PC-9 (cell line): Measurements from ENCODE around the gene GDE1. TPM values are rescaled to one million over a fixed set of nuclear protein-coding genes. Genes with fewer than 3 reads are reported as not detected.

Experiments used
- BruUV-seq: library from RNA; stranded (reverse); fragments of 400-500 nt; replicated peaks from 2 replicates; lab custom pipeline; 2021; lab: Mats Ljungman, UMichigan
- CTCF ChIA-PET: fragments of 300-600 bp; sonication (Branson Sonifier 250); formaldehyde crosslinking; loops from one replicate; lab custom pipeline; 2022; ENCODE audit warnings: antibody characterized with exemption; lab: Charles Lee
- POLR2A ChIA-PET: fragments of 300-600 bp; sonication (Branson Sonifier 250); formaldehyde crosslinking; loops from one replicate; lab custom pipeline; 2022; ENCODE audit warnings: antibody characterized with exemption; ENCODE audit not compliant: unreplicated experiment; lab: Charles Lee
- DNase-seq, 2 experiments: peaks; one replicate each; pipeline versions ENCODE4 v3.0.0 to v3.0.0-alpha.2; 2015 to 2022; ENCODE audit warnings: mixed read lengths in 1 of 2
- H2AFZ ChIP-seq: fragments of 200-600 bp; sonication (generic); 2 replicates; pipeline ENCODE4 v1.8.1; 2017; ENCODE audit warnings: antibody characterized with exemption
- H3F3A ChIP-seq: fragments of 200-600 bp; sonication (generic); 2 replicates; pipeline ENCODE4 v1.8.1; 2017; ENCODE audit warnings: antibody characterized with exemption, mild to moderate bottlenecking, low read depth; ENCODE audit not compliant: insufficient read depth
- H3K27ac ChIP-seq: fragments of 200-600 bp; sonication (generic); 2 replicates; pipeline ENCODE4 v1.6.1; 2016; ENCODE audit warnings: mixed run types
- H3K27me3 ChIP-seq: fragments of 200-600 bp; sonication (generic); 2 replicates; pipeline ENCODE4 v1.6.1; 2016; ENCODE audit warnings: low read depth, mixed run types; ENCODE audit not compliant: insufficient read depth
- H3K36me3 ChIP-seq: fragments of 200-600 bp; sonication (generic); 2 replicates; pipeline ENCODE4 v1.6.1; 2016; ENCODE audit warnings: low read depth, mixed run types
- H3K4me1 ChIP-seq: fragments of 200-600 bp; sonication (generic); replicated peaks from 2 replicates; pipeline ENCODE4 v1.6.1; 2016; ENCODE audit warnings: mixed run types; ENCODE audit not compliant: insufficient read depth
- H3K4me2 ChIP-seq: fragments of 200-600 bp; sonication (generic); 2 replicates; pipeline ENCODE4 v1.6.1; 2017; ENCODE audit warnings: mixed run types
- H3K4me3 ChIP-seq: fragments of 200-600 bp; sonication (generic); 2 replicates; pipeline ENCODE4 v1.6.1; 2016; ENCODE audit warnings: mixed run types
- H3K79me2 ChIP-seq: fragments of 200-600 bp; sonication (generic); 2 replicates; pipeline ENCODE4 v1.6.1; 2017; ENCODE audit warnings: low read depth, mixed run types
- H3K9me2 ChIP-seq: fragments of 200-600 bp; sonication (generic); 2 replicates; pipeline ENCODE4 v1.8.1; 2017; ENCODE audit warnings: mild to moderate bottlenecking; ENCODE audit not compliant: insufficient read depth
- H3K9me3 ChIP-seq: fragments of 200-600 bp; sonication (generic); 2 replicates; pipeline ENCODE4 v1.8.1; 2016; ENCODE audit warnings: low read depth; ENCODE audit not compliant: insufficient read depth
- H4K20me1 ChIP-seq: fragments of 200-600 bp; sonication (generic); 2 replicates; pipeline ENCODE4 v1.8.1; 2017; ENCODE audit not compliant: insufficient read depth
- CTCF ChIP-seq: fragments of 200-600 bp; sonication (generic); conservative IDR thresholded peaks from 2 replicates; pipeline ENCODE4 v1.6.1; 2017; ENCODE audit warnings: mixed run types, antibody characterized with exemption, mild to moderate bottlenecking, moderate library complexity
- EZH2 ChIP-seq: fragments of 200-600 bp; sonication (generic); IDR thresholded peaks from 2 replicates; pipeline ENCODE4 v1.8.0; 2017; ENCODE audit warnings: antibody characterized with exemption, low read depth
- intact Hi-C: fragments of 100-400 bp; cut with micrococcal nuclease; formaldehyde crosslinking; loops from one replicate; pipeline ENCODE4 v1.10.0; 2022; ENCODE audit not compliant: unreplicated experiment
- total RNA-seq: library from RNA; stranded (reverse); gene quantifications from 2 replicates; pipeline ENCODE4 v1.2.3, GENCODE V29; 2021

The GDE1 gene
- total RNA-seq, 1 experiment from 2014 or later: 154 TPM

DNA sequence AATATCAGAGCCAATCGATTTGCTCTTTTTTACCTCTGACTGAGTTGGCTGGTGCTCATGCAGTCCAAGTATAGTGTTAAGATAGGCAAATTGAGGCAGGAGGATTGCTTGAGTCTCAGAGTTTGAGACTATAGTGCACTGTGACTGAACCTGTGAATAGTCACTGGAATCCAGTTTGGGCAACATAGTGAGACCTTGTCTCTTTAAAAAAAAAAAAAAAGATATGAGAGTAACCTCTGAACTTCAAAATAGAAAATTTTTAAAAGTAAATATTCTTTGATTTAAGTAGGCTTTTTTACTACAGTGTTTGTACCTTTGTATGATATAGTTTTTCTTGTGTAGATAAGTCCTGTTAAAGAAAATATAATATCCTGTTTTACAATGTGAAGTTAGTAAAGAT is 5.3 kb upstream of the GDE1 start:
- peaks cover 13% of the 10 kb centered on the region; the same call in 1 of the 2 replicates for H3K36me3 ChIP-seq
- H2AFZ ChIP-seq: no peak overlapping the region
- no peaks in the 10 kb centered on the region for H3K9me2 ChIP-seq
- no peaks in the 10 kb centered on the region for H3K9me3 ChIP-seq
- ChIA-PET POLR2A (no interaction called here), CTCF (interaction anchor here (0.7 kb wide), 2 partner anchors 440 to 543 kb away, joined by 3 to 5 read pairs; partner anchors contain the start of gene TMC7)
- H3K4me1 ChIP-seq: peaks cover 26% of the 10 kb centered on the region
- intact Hi-C loops: loop anchor here (10.0 kb wide), 1 partner anchor 542 kb away; the partner anchor contains the start of gene TMC7
- H3K79me2 ChIP-seq: peaks cover 31% of the 10 kb centered on the region
- H4K20me1 ChIP-seq: no peaks in the 10 kb centered on the region
- H3K27ac ChIP-seq: no peak overlapping the region
- no peaks in the 10 kb centered on the region for H3K27me3 ChIP-seq
- no TSS peak for BruUV-seq
- TF ChIP-seq EZH2 (no peak), CTCF (no peak)
- no peak for DNase-seq
- no peak overlapping the region for H3K4me2 ChIP-seq
- no peak overlapping the region for H3K4me3 ChIP-seq
- peaks cover 8% of the 10 kb centered on the region for H3F3A ChIP-seq

DNA sequence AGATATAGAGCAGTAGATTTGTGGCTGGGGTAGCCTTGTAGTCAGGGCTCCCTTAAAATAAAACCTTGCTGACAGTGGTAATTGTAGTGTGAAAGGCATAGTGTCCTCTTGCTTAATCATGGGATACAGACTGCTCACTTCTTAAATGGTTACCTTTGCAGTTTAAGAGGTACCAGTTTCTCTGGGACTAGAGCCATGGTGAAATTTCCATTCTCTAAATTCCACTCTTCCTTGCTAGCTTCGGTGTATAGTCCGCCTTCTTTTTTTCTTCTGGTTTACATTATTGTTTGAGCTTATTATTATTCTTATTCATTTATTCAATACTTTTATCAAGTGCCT is 3.5 kb upstream of the GDE1 start:
- H2AFZ ChIP-seq: no peak overlapping the region
- DNase-seq: no peak
- intact Hi-C loops: loop anchor here (10.0 kb wide), 1 partner anchor 541 kb away; the partner anchor contains the start of gene TMC7
- no peaks in the 10 kb centered on the region for H3K9me3 ChIP-seq
- H3K4me1 ChIP-seq: peaks cover 32% of the 10 kb centered on the region
- 0 out of 2 replicates have a peak, but pooled peaks cover 11% of the 10 kb centered on the region for H3K36me3 ChIP-seq
- no peaks in the 10 kb centered on the region for H4K20me1 ChIP-seq
- H3K4me3 ChIP-seq: no peak overlapping the region
- H3F3A ChIP-seq: peaks cover 12% of the 10 kb centered on the region
- BruUV-seq: no TSS peak
- H3K27ac ChIP-seq: no peak overlapping the region
- H3K4me2 ChIP-seq: peak overlapping the region; percentile 92; the same call in 1 of the 2 replicates
- no peak for TF ChIP-seq CTCF
- TF ChIP-seq EZH2: no peak
- H3K79me2 ChIP-seq: peaks cover 43% of the 10 kb centered on the region
- ChIA-PET POLR2A (no interaction called here), CTCF (no interaction called here)
- H3K9me2 ChIP-seq: no peaks in the 10 kb centered on the region
- no peaks in the 10 kb centered on the region for H3K27me3 ChIP-seq

DNA sequence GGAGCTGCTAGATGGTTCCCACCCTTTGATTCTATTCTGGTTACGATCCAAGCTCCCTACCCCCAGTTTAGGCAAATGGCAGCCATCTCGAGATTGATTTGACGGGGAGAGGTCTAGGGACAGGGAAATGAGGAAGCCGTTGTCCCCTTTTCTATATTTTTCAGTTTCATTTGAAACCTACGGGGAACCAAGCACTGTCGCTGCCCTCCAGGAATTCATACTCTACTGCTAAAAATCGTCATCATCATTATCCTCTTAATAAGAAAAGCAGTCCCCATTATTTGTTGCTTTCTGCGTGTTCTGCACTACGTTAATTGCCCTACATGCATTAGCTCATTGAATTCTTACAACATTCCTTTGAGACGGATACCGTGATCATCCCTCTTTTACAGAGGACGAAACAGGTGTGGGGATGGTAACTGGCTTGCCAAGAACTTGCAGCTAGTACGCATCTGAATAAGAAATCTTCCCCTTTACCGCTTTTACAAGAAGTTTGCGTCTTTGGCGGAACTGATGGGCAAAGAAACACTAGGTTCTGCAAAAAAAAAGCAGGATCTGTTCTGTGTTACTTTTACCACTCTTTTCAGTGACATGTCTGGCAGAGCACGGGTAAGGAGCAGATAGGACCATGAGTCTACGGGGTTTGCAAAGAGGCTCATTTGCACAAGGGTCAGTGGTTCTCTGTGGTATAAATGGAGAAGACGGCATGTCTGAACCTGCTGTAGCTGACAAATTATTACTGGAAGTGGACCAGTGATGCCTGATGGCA is 2.9 kb upstream of the GDE1 start:
- Histone ChIP-seq H3K4me3 (peak overlapping the region; percentile 79), H3K79me2 (peaks cover 49% of the 10 kb centered on the region), H3K4me1 (peaks cover 37% of the 10 kb centered on the region), H3K9me3 (no peaks in the 10 kb centered on the region), H3F3A (peaks cover 12% of the 10 kb centered on the region), H3K27ac (no peak overlapping the region), H3K4me2 (peak overlapping the region; percentile 92), H4K20me1 (no peaks in the 10 kb centered on the region), H2AFZ (peak overlapping the region; percentile 99), H3K27me3 (no peaks in the 10 kb centered on the region), H3K9me2 (no peaks in the 10 kb centered on the region), H3K36me3 (0 out of 2 replicates have a peak, but pooled peaks cover 11% of the 10 kb centered on the region)
- ChIA-PET CTCF (no interaction called here), POLR2A (interaction anchor here (0.6 to 0.7 kb wide), 2 partner anchors 28 to 1373 kb away, joined by 5 to 7 read pairs; no protein-coding TSS in a partner anchor)
- TF ChIP-seq CTCF (no peak), EZH2 (no peak)
- intact Hi-C loops: loop anchor here (5.0 to 10.0 kb wide), 5 partner anchors 112 to 540 kb away; partner anchors contain the start of gene TMC7
- no peak for DNase-seq
- BruUV-seq: TSS peak; percentile 48
